GM19395 (cell line): ENCODE data around the gene ALOX5.
A peak's percentile ranks its signal among the peaks of the same experiment; 100 is the strongest.
"Not testable (repeated sequence)": the region's sequence is repeated elsewhere in the genome, so short reads cannot be mapped to it uniquely, and the experiment has no call there.

ENCODE experiments used
- ATAC-seq: cut with Tn5 transposase; IDR thresholded peaks from one replicate; pipeline ENCODE4 v1.9.1; 2021; ENCODE audit warnings: mild to moderate bottlenecking, moderate library complexity; ENCODE audit not compliant: unreplicated experiment

Gene ALOX5

GRCh38 chr10:45373576-45374349 is at the start of gene ALOX5:
TSS of gene ALOX5 (plus strand) at chr10:45374216. CDS start at chr10:45374280, 64 bp downstream.
- peak; percentile 53 for ATAC-seq

- no peak for ATAC-seq
Measured at GRCh38 chr10:45325116-45325515, 48.9 kb upstream of the ALOX5 start.

- not testable (repeated sequence) for ATAC-seq
Measured at GRCh38 chr10:45326864-45327263, 47.2 kb upstream of the ALOX5 start.

GRCh38 chr10:45331824-45332223 is 42.2 kb upstream of the ALOX5 start:
- ATAC-seq, result not testable (repeated sequence)

- ATAC-seq, result no peak
Measured at GRCh38 chr10:45339894-45340293, 34.1 kb upstream of the ALOX5 start.

GRCh38 chr10:45340420-45340819 is 33.6 kb upstream of the ALOX5 start:
- not testable (repeated sequence) for ATAC-seq

GRCh38 chr10:45346652-45347335 is 27.2 kb upstream of the ALOX5 start:
- not testable (repeated sequence) for ATAC-seq

- not testable (repeated sequence) for ATAC-seq
Measured at GRCh38 chr10:45347464-45347863, 26.6 kb upstream of the ALOX5 start.

GRCh38 chr10:45348196-45348765 is 25.7 kb upstream of the ALOX5 start:
- ATAC-seq, result not testable (repeated sequence)

- peak; percentile 64 for ATAC-seq
Measured at GRCh38 chr10:45353186-45353585, 20.8 kb upstream of the ALOX5 start.

GRCh38 chr10:45354261-45354660 is 19.8 kb upstream of the ALOX5 start:
- ATAC-seq, result no peak

- ATAC-seq, result no peak
Measured at GRCh38 chr10:45355494-45355893, 18.5 kb upstream of the ALOX5 start.

GRCh38 chr10:45358961-45359360 is 15.1 kb upstream of the ALOX5 start:
- ATAC-seq, result not testable (repeated sequence)

GRCh38 chr10:45361983-45362799 is 11.8 kb upstream of the ALOX5 start:
- not testable (repeated sequence) for ATAC-seq

- ATAC-seq, result not testable (repeated sequence)
Measured at GRCh38 chr10:45367643-45368042, 6.4 kb upstream of the ALOX5 start.

GRCh38 chr10:45368181-45368580 is 5.8 kb upstream of the ALOX5 start:
- no peak for ATAC-seq

- no peak for ATAC-seq
Measured at GRCh38 chr10:45370202-45370955, 3.6 kb upstream of the ALOX5 start.

- no peak for ATAC-seq
Measured at GRCh38 chr10:45371560-45371959, 2.5 kb upstream of the ALOX5 start.

- ATAC-seq, result no peak
Measured at GRCh38 chr10:45372251-45372951, 1.6 kb upstream of the ALOX5 start.
